B cell (primary cell): Measurements from ENCODE around the gene SCUBE1. TPM values are rescaled to one million over a fixed set of nuclear protein-coding genes. Genes with fewer than 3 reads are reported as not detected.

ENCODE experiments used
- ATAC-seq: fragments of 200-7000 bp; cut with Tn5 transposase; one replicate; pipeline ENCODE4 v1.10.0; 2021; ENCODE audit warnings: low read depth, mild to moderate bottlenecking, moderate number of reproducible peaks, moderate library complexity
- CTCF ChIA-PET: fragments of 350-600 bp; sonication (Branson Sonifier 250); formaldehyde crosslinking; loops from one replicate; lab custom pipeline; 2021; ENCODE audit warnings: antibody characterized with exemption, inconsistent platforms; lab: Charles Lee
- POLR2A ChIA-PET: fragments of 350-600 bp; sonication (Branson Sonifier 250); formaldehyde crosslinking; loops from one replicate; lab custom pipeline; 2021; ENCODE audit warnings: antibody characterized with exemption; lab: Charles Lee
- DNase-seq: peaks from one replicate; pipeline ENCODE4 v3.0.0; 2013
- H2AFZ ChIP-seq: 2 replicates; pipeline ENCODE4 v1.6.1; 2012; ENCODE audit warnings: mild to moderate bottlenecking, low read depth, low read length; ENCODE audit not compliant: insufficient read depth, poor library complexity, severe bottlenecking
- H3K27ac ChIP-seq, 2 donors: 1 replicate in 1 of 2; 2 replicates in 1 of 2; pipeline ENCODE4 v1.5.1; 2012 to 2013; ENCODE audit warnings: low read length in 2 of 2, mild to moderate bottlenecking in 2 of 2, moderate library complexity in 1 of 2
- H3K27me3 ChIP-seq, 4 experiments: fragments of 200-600 bp in 1 of 4; sonication (generic) in 1 of 4; replicated peaks in 1 of 4; 1 replicate in 2 of 4; 2 replicates in 2 of 4; pipeline versions ENCODE4 v1.6.1 to v1.7.0; 2013 to 2016; ENCODE audit warnings: low read length in 3 of 4, mild to moderate bottlenecking in 2 of 4, mixed read lengths in 1 of 4, moderate library complexity in 1 of 4; ENCODE audit not compliant: insufficient read depth in 4 of 4, control insufficient read depth in 3 of 4; ENCODE audit errors: control extremely low read depth in 1 of 4
- H3K36me3 ChIP-seq, 2 experiments: replicated peaks in 1 of 2; 1 replicate in 1 of 2; 2 replicates in 1 of 2; pipeline versions ENCODE4 v1.6.1 to v1.7.1; 2013; ENCODE audit warnings: low read length in 1 of 2; ENCODE audit not compliant: insufficient read depth in 2 of 2, control insufficient read depth in 1 of 2; ENCODE audit errors: control extremely low read depth in 1 of 2, extremely low read depth in 1 of 2
- H3K4me1 ChIP-seq, 2 donors: fragments of 200-600 bp in 1 of 2; sonication (generic) in 1 of 2; 1 replicate in 1 of 2; 2 replicates in 1 of 2; pipeline versions ENCODE4 v1.5.1 to v1.6.1; 2013 to 2017; ENCODE audit warnings: low read length in 2 of 2; ENCODE audit not compliant: control insufficient read depth in 2 of 2, insufficient read depth in 2 of 2
- H3K4me2 ChIP-seq: replicated peaks from 2 replicates; pipeline ENCODE3; 2012; ENCODE audit warnings: mild to moderate bottlenecking, low read depth, low read length; ENCODE audit not compliant: poor library complexity, severe bottlenecking
- H3K4me3 ChIP-seq, 5 experiments: fragments of 200-600 bp in 1 of 5; sonication (generic) in 1 of 5; 1 replicate in 3 of 5; 2 replicates in 2 of 5; pipeline versions ENCODE4 v1.5.1 to v1.7.0; 2011 to 2016; ENCODE audit warnings: low read length in 4 of 5, mild to moderate bottlenecking in 4 of 5, low read depth in 2 of 5, control low read depth in 1 of 5, moderate library complexity in 1 of 5; ENCODE audit not compliant: insufficient read depth in 1 of 5; ENCODE audit errors: control extremely low read depth in 1 of 5, extremely low read depth in 1 of 5
- H3K79me2 ChIP-seq: fragments of 200-600 bp; sonication (generic); one replicate; pipeline ENCODE4 v1.6.0; 2016; ENCODE audit warnings: low read length; ENCODE audit not compliant: control insufficient read depth, insufficient read depth
- H3K9ac ChIP-seq: fragments of 200-600 bp; sonication (generic); 2 replicates; pipeline ENCODE4 v1.6.1; 2017; ENCODE audit warnings: mild to moderate bottlenecking, low read length, moderate library complexity
- H3K9me3 ChIP-seq, 3 donors: one replicate each; pipeline versions ENCODE4 v1.6.1 to v1.7.1; 2013; ENCODE audit warnings: low read length in 2 of 3; ENCODE audit not compliant: control insufficient read depth in 2 of 3, insufficient read depth in 1 of 3; ENCODE audit errors: control extremely low read depth in 1 of 3
- H4K20me1 ChIP-seq: 2 replicates; pipeline ENCODE4 v1.6.0; 2012; ENCODE audit warnings: mild to moderate bottlenecking, low read length; ENCODE audit not compliant: insufficient read depth, control insufficient read depth, poor library complexity, severe bottlenecking
- H3K27ac Mint-ChIP-seq: one replicate; pipeline ENCODE4 v1.8.0; 2021; ENCODE audit warnings: mixed read lengths
- H3K27me3 Mint-ChIP-seq: one replicate; pipeline ENCODE4 v1.8.0; 2021; ENCODE audit warnings: mixed read lengths
- H3K4me1 Mint-ChIP-seq: one replicate; pipeline ENCODE4 v1.8.0; 2021; ENCODE audit warnings: mixed read lengths
- H3K4me3 Mint-ChIP-seq: one replicate; pipeline ENCODE4 v1.8.0; 2021; ENCODE audit warnings: mixed read lengths
- H3K9me3 Mint-ChIP-seq: one replicate; pipeline ENCODE4 v1.8.0; 2022; ENCODE audit warnings: mixed read lengths; ENCODE audit not compliant: insufficient read depth
- CTCF ChIP-seq: fragments of 200-600 bp; IDR thresholded peaks from one replicate; pipeline ENCODE4 v1.8.0; 2022; ENCODE audit warnings: antibody characterized with exemption, mild to moderate bottlenecking
- EZH2 ChIP-seq: IDR thresholded peaks from 2 replicates; pipeline ENCODE4 v1.6.1; 2012; ENCODE audit warnings: borderline replicate concordance, low read depth, mild to moderate bottlenecking, moderate library complexity, low read length; ENCODE audit not compliant: insufficient read depth, poor library complexity, severe bottlenecking
- WGBS: methylation state at CpG from one replicate; pipeline ENCODE4 v1.1.5; 2013; ENCODE audit warnings: missing lambda C conversion rate; ENCODE audit not compliant: insufficient coverage; 5-methylcytosine and 5-hydroxymethylcytosine counted together
- intact Hi-C: fragments of 100-400 bp; cut with micrococcal nuclease; formaldehyde crosslinking; loops from one replicate; pipeline ENCODE4 v1.10.0; 2022
- polyA plus RNA-seq: library from polyadenylated mRNA; depleted of rRNA; stranded (reverse); fragments of >200 nt; gene quantifications from 2 replicates; pipeline ENCODE4 v1.2.3, GENCODE V29; 2012
- total RNA-seq, 2 donors: library from RNA; stranded (reverse); fragments of 120-200 nt in 1 of 2; gene quantifications; 1 replicate in 1 of 2; 2 replicates in 1 of 2; pipeline versions ENCODE4 v1.2.3 to v1.2.4, GENCODE V29; 2013 to 2022

SCUBE1 gene
- total and polyA plus RNA-seq, 2 donors (not counting 1 experiment from before 2014, with no cell fraction given) = not detected

GRCh38 chr22:43211941-43212433 lies 131.2 kb downstream of the SCUBE1 start:
- no peaks in the 10 kb centered on the region for H3K4me1 Mint-ChIP-seq

More at GRCh38 chr22:43211941-43212433, 131.2 kb downstream of the SCUBE1 start:
- Mint-ChIP-seq H3K9me3 (no peaks in the 10 kb centered on the region), H3K4me3 (no peak overlapping the region), H3K27ac (no peak overlapping the region), H3K27me3 (peaks cover 14% of the 10 kb centered on the region)
- H3K36me3 ChIP-seq = no peaks in the 10 kb centered on the region
- no peak overlapping the region for H2AFZ ChIP-seq
- POLR2A ChIA-PET = no interaction called here
- H3K27me3 ChIP-seq = peaks cover 0 to 8% (median 0%) of the 10 kb centered on the region in 4 experiments
- no peak overlapping the region for H3K27ac ChIP-seq
- CTCF ChIA-PET = no interaction called here
- ATAC-seq (no peak), DNase-seq (no peak)
- no peaks in the 10 kb centered on the region for H3K4me1 ChIP-seq
- no peak overlapping the region for H3K9ac ChIP-seq
- 72% methylated on average over 7 of the region's 13 CpGs for WGBS
- intact Hi-C loops = no loop called here
- peaks cover 0 to 3% (median 0%) of the 10 kb centered on the region in 3 donors for H3K9me3 ChIP-seq
- H3K4me2 ChIP-seq = no peak overlapping the region
- H4K20me1 ChIP-seq = no peaks in the 10 kb centered on the region
- TF ChIP-seq EZH2 (no peak), CTCF (no peak)
- H3K79me2 ChIP-seq = no peaks in the 10 kb centered on the region
- H3K4me3 ChIP-seq = no peak overlapping the region
